GM19438 (cell line): Measurements from ENCODE around the gene BLM.
"Not testable (repeated sequence)": the region's sequence is repeated elsewhere in the genome, so short reads cannot be mapped to it uniquely, and the experiment has no call there.

ENCODE experiments used
- ATAC-seq: cut with Tn5 transposase; IDR thresholded peaks from one replicate; pipeline ENCODE4 v1.9.1; 2021; ENCODE audit warnings: low read depth; ENCODE audit not compliant: unreplicated experiment

The BLM gene

GRCh38 chr15:90839187-90840071 is 122.3 kb downstream of the BLM start:
- ATAC-seq, result peak; percentile 88

GRCh38 chr15:90840157-90840855 is 123.2 kb downstream of the BLM start:
- no peak for ATAC-seq

- no peak for ATAC-seq
Measured at GRCh38 chr15:90840954-90841353, 123.8 kb downstream of the BLM start.

- ATAC-seq, result no peak
Measured at GRCh38 chr15:90844696-90845095, 127.5 kb downstream of the BLM start.

GRCh38 chr15:90845201-90845949 is 128.2 kb downstream of the BLM start:
- no peak for ATAC-seq

GRCh38 chr15:90849424-90849823 is 132.3 kb downstream of the BLM start:
- not testable (repeated sequence) for ATAC-seq

- no peak for ATAC-seq
Measured at GRCh38 chr15:90851114-90851513, 134.0 kb downstream of the BLM start.

GRCh38 chr15:90851940-90852339 is 134.8 kb downstream of the BLM start:
- ATAC-seq, result no peak

- no peak for ATAC-seq
Measured at GRCh38 chr15:90855139-90855538, 138.0 kb downstream of the BLM start.

- ATAC-seq, result no peak
Measured at GRCh38 chr15:90857337-90857736, 140.2 kb downstream of the BLM start.

- ATAC-seq, result no peak
Measured at GRCh38 chr15:90857883-90858443, 140.8 kb downstream of the BLM start.

GRCh38 chr15:90859234-90860131 is 142.3 kb downstream of the BLM start:
- ATAC-seq, result no peak

GRCh38 chr15:90860450-90860849 is 143.3 kb downstream of the BLM start:
- no peak for ATAC-seq

- ATAC-seq, result no peak
Measured at GRCh38 chr15:90860942-90861675, 144.0 kb downstream of the BLM start.

- no peak for ATAC-seq
Measured at GRCh38 chr15:90862487-90862886, 145.3 kb downstream of the BLM start.

GRCh38 chr15:90862964-90863778 is 146.0 kb downstream of the BLM start:
- no peak for ATAC-seq

- ATAC-seq, result no peak
Measured at GRCh38 chr15:90863987-90864386, 146.8 kb downstream of the BLM start.

- ATAC-seq, result no peak
Measured at GRCh38 chr15:90864507-90864906, 147.4 kb downstream of the BLM start.
